Measurements from ENCODE around the gene SMAD2. TPM values are rescaled to one million over a fixed set of nuclear protein-coding genes. Genes with fewer than 3 reads are reported as not detected.

SMAD2 gene
- polyA plus RNA-seq, 1 donor (not counting 4 experiments of a cell fraction or from before 2014, with no cell fraction given): 87.1 TPM

GRCh38 chr18:47800756-47801155 lies 129.7 kb downstream of the SMAD2 start:
- peaks cover 3% of the 10 kb centered on the region for H3K4me1 ChIP-seq (ENCODE audit: control insufficient read depth, extremely low read depth, insufficient read depth, low read length)
- no peaks in the 10 kb centered on the region for H3K36me3 ChIP-seq (ENCODE audit: control insufficient read depth in 2 of 2, extremely low read depth in 1 of 2, insufficient read depth in 2 of 2, low read length in 2 of 2)
- no peak overlapping the region for H3K4me3 ChIP-seq (ENCODE audit: control insufficient read depth in 2 of 3, extremely low read depth in 1 of 3, insufficient read depth in 2 of 3, low read depth in 1 of 3, low read length in 3 of 3)
- no peak for FAIRE-seq
- no peaks in the 10 kb centered on the region for H3K79me2 ChIP-seq (ENCODE audit: control insufficient read depth, insufficient read depth, low read length)
- H4K20me1 ChIP-seq (ENCODE audit: control insufficient read depth, extremely low read depth, insufficient read depth, low read length): no peaks in the 10 kb centered on the region
- no peak for TF ChIP-seq CTCF (optimal IDR thresholded peaks at IDR 0.05 in 1 of 3, IDR thresholded peaks at IDR 0.05 in 1 of 3, conservative IDR thresholded peaks at IDR 0.05 in 1 of 3; ENCODE audit: extremely low read depth in 1 of 3, insufficient read depth in 2 of 3, low read length in 3 of 3)
- no peak for TF ChIP-seq EZH2 (IDR thresholded peaks at IDR 0.05; ENCODE audit: low read length)
- dilution Hi-C loops (cut with MboI; ENCODE audit: extremely low pct_ligation_motif_present, low sequenced_read_pairs): no loop called here
- no peak for DNase-seq (ENCODE audit: low read depth, low spot score)
- H3K27ac ChIP-seq (ENCODE audit: control insufficient read depth, insufficient read depth, low read length): no peak overlapping the region
- H3K9me1 ChIP-seq (ENCODE audit: control insufficient read depth, extremely low read depth, insufficient read depth, low read length): peaks cover 2% of the 10 kb centered on the region
- H2AFZ ChIP-seq (ENCODE audit: control insufficient read depth, low read length): no peak overlapping the region
- no peaks in the 10 kb centered on the region for H3K9me3 ChIP-seq (ENCODE audit: control insufficient read depth, low read depth, low read length)
- no peak overlapping the region for H3K4me2 ChIP-seq (ENCODE audit: control insufficient read depth, extremely low read depth, insufficient read depth, low read depth, low read length)
- H3K9ac ChIP-seq (ENCODE audit: control insufficient read depth, extremely low read depth, insufficient read depth, low read length): no peak overlapping the region
- H3K27me3 ChIP-seq (ENCODE audit: control insufficient read depth, extremely low read depth, insufficient read depth, low read length): peaks cover 11% of the 10 kb centered on the region

- H3K9me3 ChIP-seq (ENCODE audit: control insufficient read depth, low read depth, low read length): no peaks in the 10 kb centered on the region
- FAIRE-seq: no peak
Observed at GRCh38 chr18:47800248-47800647, 130.2 kb downstream of the SMAD2 start.

More at GRCh38 chr18:47800248-47800647, 130.2 kb downstream of the SMAD2 start:
- H3K9ac ChIP-seq (ENCODE audit: control insufficient read depth, extremely low read depth, insufficient read depth, low read length): no peak overlapping the region
- no peaks in the 10 kb centered on the region for H3K79me2 ChIP-seq (ENCODE audit: control insufficient read depth, insufficient read depth, low read length)
- peaks cover 2% of the 10 kb centered on the region for H3K9me1 ChIP-seq (ENCODE audit: control insufficient read depth, extremely low read depth, insufficient read depth, low read length)
- no peak overlapping the region for H2AFZ ChIP-seq (ENCODE audit: control insufficient read depth, low read length)
- no peak for DNase-seq (ENCODE audit: low read depth, low spot score)
- H3K4me1 ChIP-seq (ENCODE audit: control insufficient read depth, extremely low read depth, insufficient read depth, low read length): peaks cover 3% of the 10 kb centered on the region
- H3K4me3 ChIP-seq (ENCODE audit: control insufficient read depth in 2 of 3, extremely low read depth in 1 of 3, insufficient read depth in 2 of 3, low read depth in 1 of 3, low read length in 3 of 3): no peak overlapping the region
- TF ChIP-seq CTCF (optimal IDR thresholded peaks at IDR 0.05 in 1 of 3, IDR thresholded peaks at IDR 0.05 in 1 of 3, conservative IDR thresholded peaks at IDR 0.05 in 1 of 3; ENCODE audit: extremely low read depth in 1 of 3, insufficient read depth in 2 of 3, low read length in 3 of 3) (no peak), EZH2 (IDR thresholded peaks at IDR 0.05; ENCODE audit: low read length) (no peak)
- no peaks in the 10 kb centered on the region for H3K36me3 ChIP-seq (ENCODE audit: control insufficient read depth in 2 of 2, extremely low read depth in 1 of 2, insufficient read depth in 2 of 2, low read length in 2 of 2)
- no peak overlapping the region for H3K4me2 ChIP-seq (ENCODE audit: control insufficient read depth, extremely low read depth, insufficient read depth, low read depth, low read length)
- dilution Hi-C loops (cut with MboI; ENCODE audit: extremely low pct_ligation_motif_present, low sequenced_read_pairs): no loop called here
- H3K27me3 ChIP-seq (ENCODE audit: control insufficient read depth, extremely low read depth, insufficient read depth, low read length): peaks cover 13% of the 10 kb centered on the region
- no peaks in the 10 kb centered on the region for H4K20me1 ChIP-seq (ENCODE audit: control insufficient read depth, extremely low read depth, insufficient read depth, low read length)
- no peak overlapping the region for H3K27ac ChIP-seq (ENCODE audit: control insufficient read depth, insufficient read depth, low read length)
